Astrocyte of the hippocampus (primary cell): ENCODE measurements around the gene SKP1.

Experiments used
- DNase-seq: peaks from one replicate; pipeline ENCODE4 v3.0.0; 2011; ENCODE audit warnings: low read depth, low spot score

Gene SKP1

GRCh38 chr5:134143944-134144941, 32.5 kb downstream of the SKP1 start:
- DNase-seq = no peak

DNA sequence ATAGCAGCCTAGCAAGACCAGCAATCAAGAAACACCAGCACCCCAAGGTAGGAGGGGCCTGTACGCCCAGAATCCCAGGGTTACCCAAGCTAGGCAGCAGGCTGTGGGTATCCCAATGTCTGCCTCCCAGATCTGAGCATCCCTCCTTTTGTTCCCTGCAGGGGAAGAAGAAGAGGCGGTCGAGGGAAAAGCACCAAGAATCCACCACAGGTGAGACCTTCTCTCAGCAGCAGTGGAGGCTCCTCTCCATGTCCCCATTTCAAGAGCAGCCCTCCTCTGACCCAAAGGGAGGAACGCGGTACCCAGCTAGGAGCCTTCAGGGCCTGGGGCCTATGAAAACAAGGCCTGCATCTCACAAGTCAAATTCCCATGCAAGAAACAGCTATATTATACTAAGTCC, 33.3 kb downstream of the SKP1 start:
- no peak for DNase-seq

DNA sequence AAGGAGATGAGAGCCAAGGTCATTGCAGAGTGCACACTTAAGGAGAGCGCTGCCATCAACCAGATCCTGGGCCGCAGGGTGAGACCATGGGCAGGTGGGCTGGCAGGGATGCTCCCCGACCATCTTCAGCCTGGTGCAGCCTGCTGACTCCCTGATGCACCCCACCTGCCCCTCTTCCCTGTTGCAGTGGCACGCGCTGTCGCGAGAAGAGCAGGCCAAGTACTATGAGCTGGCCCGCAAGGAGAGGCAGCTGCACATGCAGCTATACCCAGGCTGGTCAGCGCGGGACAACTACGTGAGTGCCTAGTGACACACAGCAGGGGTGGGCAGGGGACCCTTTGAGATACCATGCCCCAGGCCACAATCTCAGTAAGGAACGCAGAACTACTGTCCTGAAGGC, 33.9 kb downstream of the SKP1 start:
- DNase-seq = no peak

- no peak for DNase-seq
Measured at GRCh38 chr5:134142052-134142451, 34.7 kb downstream of the SKP1 start.

GRCh38 chr5:134141331-134142050, 35.3 kb downstream of the SKP1 start:
- DNase-seq = peak; percentile 31

DNA sequence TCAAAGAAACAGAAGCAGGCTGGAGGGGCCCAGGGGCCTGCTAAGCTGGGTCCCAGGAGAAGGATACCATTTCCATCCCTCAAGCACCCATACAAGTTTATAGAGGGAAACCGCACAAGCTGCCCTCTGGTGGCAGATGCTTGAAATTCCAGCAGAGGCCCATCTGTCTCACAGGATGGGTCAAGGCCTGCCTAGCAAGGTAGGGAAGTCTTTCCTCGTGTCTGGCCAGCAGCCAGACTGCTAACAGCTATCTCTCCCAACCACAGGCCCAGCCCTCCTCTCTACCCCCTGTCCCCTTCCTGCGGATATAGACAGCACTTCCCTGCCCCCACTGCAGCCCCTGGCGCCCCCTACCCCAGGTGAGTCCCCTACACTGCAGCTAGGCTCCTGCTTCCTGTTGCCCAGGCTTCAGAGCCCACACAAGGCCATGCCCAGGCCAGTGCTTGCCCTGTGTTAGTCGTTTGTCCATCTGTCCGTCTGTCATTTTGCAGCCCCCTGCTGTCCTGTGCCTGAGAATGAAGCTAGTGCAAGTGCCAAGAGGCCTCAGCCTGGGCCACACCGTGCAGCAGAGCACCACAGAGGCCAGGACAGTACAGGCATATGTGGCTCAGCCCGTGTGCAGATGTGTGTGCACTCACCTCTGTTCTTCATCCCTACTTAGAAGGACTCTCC, 36.1 kb downstream of the SKP1 start:
- peak; percentile 83 for DNase-seq

DNA sequence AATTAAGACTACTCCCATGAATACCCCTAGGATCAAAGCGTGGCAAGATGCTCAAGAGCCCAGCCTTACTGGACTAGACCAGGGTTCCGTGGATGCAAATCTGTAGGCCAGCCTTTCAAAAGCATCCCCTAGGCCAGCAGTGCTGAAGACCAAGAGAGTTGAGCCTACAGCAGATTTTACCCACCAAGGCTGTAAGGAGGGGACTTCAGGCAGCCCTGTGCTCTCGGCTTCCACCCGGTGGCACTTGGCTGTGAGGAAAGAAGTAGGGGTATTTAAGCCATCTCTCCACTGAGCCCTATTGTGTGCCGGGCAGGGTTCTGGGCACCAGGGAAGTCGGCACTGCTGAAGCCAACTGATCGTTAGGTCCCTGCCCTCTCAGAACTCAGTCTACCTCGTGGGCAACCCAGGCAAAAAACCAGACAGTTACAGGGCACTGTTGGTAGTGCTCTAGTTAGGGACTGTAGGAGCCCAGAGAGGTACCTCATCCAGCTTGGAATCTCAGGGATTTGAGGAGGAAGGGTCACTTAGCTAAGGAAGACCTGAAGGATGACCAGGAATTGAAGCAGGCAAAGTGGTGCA, 36.8 kb downstream of the SKP1 start:
- DNase-seq = no peak

- no peak for DNase-seq
Measured at GRCh38 chr5:134139377-134139851, 37.3 kb downstream of the SKP1 start.

- peak; percentile 63 for DNase-seq
Measured at GRCh38 chr5:134138416-134139376, 38.1 kb downstream of the SKP1 start.

DNA sequence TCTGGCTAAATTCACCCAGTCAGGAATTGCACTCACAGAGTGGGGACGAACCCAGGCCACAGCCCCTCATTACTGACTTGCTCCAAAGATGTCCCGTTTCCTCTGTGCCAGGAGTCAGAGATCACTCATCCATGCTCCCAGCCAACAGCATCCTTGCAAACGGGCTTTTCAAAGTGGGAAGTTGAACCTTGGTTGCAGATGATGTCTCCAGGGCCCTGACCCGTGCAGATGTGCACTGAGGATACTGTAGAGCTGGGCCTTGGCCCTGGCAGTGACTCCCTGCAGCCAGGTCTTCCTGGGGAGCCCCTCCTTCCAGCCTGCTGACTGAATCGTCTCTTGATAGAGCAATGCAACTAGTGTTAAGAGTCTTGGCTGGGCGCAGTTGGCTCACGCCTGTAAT, 40.0 kb downstream of the SKP1 start:
- no peak for DNase-seq

DNA sequence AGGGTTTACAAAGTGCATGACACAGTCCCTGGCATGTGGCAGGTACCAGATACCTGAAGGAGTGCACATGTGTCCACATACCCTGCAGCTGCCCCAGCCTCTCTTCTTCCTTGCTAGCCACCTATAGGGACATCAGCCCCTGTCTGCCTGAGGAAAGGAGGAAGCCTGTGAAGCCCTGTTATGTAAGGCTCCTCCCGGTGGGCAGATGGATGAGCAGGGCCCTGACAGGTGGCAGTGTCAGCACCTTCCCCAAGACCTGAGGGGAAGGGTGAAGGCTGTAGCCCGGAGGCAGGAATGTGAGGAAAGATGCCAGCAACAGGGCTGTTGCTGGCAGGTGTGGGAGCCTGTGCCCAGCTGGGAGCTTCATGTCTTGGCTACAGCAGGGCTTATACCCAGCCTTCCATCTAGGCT, 40.5 kb downstream of the SKP1 start:
- no peak for DNase-seq

- DNase-seq = no peak
Measured at GRCh38 chr5:134135091-134135655, 41.6 kb downstream of the SKP1 start.

DNA sequence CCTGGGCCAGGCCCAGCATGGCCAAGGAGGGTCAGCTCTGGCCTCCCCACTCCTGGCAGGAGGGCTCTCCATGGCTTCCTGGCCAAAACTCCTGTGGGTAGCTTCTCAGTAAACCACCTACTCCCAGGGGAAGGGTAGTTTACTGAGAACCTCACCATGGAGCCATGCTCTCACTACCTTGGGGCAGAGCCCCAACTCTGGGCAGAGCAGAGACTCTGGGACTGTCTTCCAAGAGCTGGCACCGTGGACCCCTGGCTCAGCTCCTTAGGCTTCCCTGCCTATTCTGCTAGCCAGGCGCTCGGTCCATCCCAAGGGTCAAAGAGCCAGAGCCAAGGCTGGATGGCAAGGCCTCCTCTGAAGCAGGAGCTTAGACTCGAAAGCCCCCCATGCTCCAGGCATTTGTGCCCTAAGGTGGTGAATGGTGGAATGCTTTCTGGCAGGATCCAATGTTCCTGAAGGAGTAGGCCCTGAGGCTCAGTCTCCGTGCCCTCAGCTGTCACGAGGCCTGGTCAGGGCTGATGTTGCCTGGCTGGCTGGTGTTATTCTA, 42.7 kb downstream of the SKP1 start:
- DNase-seq = no peak

DNA sequence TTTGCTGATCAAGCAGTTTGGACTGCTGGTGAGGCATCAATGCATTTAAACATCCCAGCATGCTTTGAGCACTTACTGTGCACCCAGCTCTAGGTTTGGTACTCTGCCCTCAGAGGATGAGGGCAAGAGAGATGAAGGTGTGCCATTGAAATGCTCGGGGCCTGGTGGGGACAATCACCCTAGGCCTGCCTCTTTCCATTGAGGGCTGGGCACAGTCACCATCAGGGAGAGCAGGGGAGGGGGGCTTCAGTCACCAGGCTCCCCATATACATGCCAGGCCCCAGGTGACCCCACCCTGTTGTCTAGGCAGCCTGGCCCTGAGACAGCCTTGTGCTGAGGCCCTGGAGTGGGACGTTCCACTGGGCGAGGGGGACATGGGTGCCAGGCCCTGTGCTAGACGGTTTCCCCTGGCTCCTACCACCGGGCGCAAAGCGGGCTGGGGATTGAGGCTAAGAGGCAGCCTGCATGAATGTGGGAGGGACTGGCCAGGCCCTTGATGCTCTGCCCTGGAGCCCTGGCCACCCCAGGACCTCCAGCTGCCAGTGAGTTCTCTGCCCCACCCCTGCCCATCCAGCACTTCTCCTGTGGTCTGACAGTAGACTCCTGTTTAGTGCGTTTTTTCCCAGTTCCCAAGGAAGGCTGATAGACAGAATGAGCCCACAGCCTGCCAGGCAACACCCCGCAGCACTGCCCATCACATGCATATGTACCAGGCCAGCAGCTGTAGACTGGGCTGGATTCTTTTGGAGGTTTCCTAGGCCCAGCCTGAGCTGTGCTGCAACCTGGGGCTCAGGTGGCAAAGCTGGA, 43.4 kb downstream of the SKP1 start:
- no peak for DNase-seq

GRCh38 chr5:134132372-134133187, 44.2 kb downstream of the SKP1 start:
- DNase-seq = no peak

- no peak for DNase-seq
Measured at GRCh38 chr5:134131578-134132350, 45.0 kb downstream of the SKP1 start.

- no peak for DNase-seq
Measured at GRCh38 chr5:134131165-134131564, 45.6 kb downstream of the SKP1 start.
